Anterior cingulate cortex (tissue), 58 donors: ENCODE data around the gene UMPS.

Source experiments
- DNase-seq, 58 donors: peaks; one replicate each; lab custom pipeline; 2025; lab: John Stamatoyannopoulos, UW

UMPS gene

GRCh38 chr3:124792341-124793040 is 62.2 kb downstream of the UMPS start:
- DNase-seq = no peak

DNA sequence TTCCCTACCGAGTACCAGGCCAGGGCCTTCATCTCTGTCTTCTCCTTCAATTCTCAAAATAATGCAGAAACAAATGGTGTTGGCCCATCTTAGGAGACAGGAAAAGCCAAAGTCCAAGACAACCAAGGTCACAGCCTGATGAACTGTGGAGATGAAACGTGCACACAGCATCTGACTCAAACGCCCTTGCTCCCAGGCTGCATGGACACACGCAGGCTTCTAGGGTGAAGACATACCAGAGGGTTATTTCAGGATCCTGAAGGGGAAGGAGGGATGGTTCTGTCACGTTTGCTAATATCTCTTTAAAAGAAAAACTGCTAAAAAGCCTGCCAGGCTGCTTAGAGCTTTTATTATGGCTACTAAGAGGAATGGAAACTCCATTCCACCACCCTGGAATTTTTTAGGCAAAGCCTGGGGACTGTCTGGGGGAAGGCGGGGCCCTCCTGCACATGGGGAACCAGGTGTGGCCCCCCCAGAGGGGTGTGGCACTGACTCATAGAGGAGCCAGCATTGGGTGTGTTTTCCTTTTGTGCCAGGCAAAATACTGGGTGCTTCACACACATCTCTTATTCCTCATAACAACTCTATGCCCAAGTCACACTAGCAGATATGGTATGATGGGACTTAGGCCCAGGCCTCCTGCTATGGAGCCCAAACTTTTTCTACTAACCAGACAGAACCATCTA is 62.9 kb downstream of the UMPS start:
- no peak for DNase-seq

- DNase-seq = no peak
Measured at GRCh38 chr3:124796477-124796876, 66.2 kb downstream of the UMPS start.

DNA sequence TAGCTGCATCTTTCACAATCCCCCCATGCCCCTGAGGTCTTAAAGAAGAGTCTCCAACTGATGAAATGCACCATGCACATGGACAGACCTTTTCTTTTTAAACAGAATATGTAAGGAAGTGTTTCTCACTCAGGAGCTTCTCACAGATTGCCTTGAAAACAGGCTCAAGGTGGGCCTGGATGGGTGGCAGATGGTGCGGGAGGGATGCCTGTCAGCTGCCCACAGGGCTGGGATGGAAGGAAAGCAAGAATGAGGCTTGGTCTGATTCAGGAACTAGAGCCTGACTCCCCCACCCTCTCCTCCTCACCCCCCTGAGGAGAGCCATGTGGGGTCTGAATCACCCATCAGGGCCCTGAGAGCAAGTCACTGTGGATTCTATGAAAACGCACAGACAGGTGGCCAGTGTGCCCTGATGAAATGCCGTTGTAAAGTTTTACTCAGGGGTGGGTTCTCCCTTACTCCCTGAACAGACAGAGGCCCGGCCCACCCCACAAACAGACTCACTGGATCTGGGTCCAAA is 67.2 kb downstream of the UMPS start:
- DNase-seq = no peak
